ACC112 (cell line): ENCODE data around the gene DCDC2.

Source experiments
- H2AFZ ChIP-seq: fragments of 200-600 bp; sonication (generic); one replicate; pipeline ENCODE4 v1.6.0; 2017; ENCODE audit warnings: antibody characterized with exemption, low read length; ENCODE audit not compliant: unreplicated experiment
- H3K27ac ChIP-seq: fragments of 200-600 bp; sonication (generic); 2 replicates; pipeline ENCODE4 v1.5.1; 2014; ENCODE audit warnings: low read depth, mild to moderate bottlenecking, antibody characterized with exemption, low read length, moderate library complexity
- H3K27me3 ChIP-seq: fragments of 200-600 bp; sonication (generic); 2 replicates; pipeline ENCODE4 v1.6.1; 2014; ENCODE audit warnings: mild to moderate bottlenecking, antibody characterized with exemption, low read length, moderate library complexity, mixed read lengths; ENCODE audit not compliant: insufficient read depth
- H3K36me3 ChIP-seq: fragments of 200-600 bp; sonication (generic); 2 replicates; pipeline ENCODE4 v1.6.1; 2016; ENCODE audit warnings: mild to moderate bottlenecking, antibody characterized with exemption, low read length, moderate library complexity, mixed read lengths; ENCODE audit not compliant: insufficient read depth
- H3K4me1 ChIP-seq: fragments of 200-600 bp; sonication (generic); one replicate; pipeline ENCODE4 v1.6.1; 2016; ENCODE audit warnings: low read length, mixed read lengths; ENCODE audit not compliant: insufficient read depth, unreplicated experiment, control insufficient read depth
- H3K4me3 ChIP-seq: fragments of 200-600 bp; sonication (generic); 2 replicates; pipeline ENCODE4 v1.5.1; 2014; ENCODE audit warnings: mild to moderate bottlenecking, low read depth, low read length
- H3K79me2 ChIP-seq: fragments of 200-600 bp; sonication (generic); one replicate; pipeline ENCODE4 v1.6.0; 2016; ENCODE audit warnings: low read length; ENCODE audit not compliant: control insufficient read depth, unreplicated experiment, insufficient read depth

Gene DCDC2

DNA sequence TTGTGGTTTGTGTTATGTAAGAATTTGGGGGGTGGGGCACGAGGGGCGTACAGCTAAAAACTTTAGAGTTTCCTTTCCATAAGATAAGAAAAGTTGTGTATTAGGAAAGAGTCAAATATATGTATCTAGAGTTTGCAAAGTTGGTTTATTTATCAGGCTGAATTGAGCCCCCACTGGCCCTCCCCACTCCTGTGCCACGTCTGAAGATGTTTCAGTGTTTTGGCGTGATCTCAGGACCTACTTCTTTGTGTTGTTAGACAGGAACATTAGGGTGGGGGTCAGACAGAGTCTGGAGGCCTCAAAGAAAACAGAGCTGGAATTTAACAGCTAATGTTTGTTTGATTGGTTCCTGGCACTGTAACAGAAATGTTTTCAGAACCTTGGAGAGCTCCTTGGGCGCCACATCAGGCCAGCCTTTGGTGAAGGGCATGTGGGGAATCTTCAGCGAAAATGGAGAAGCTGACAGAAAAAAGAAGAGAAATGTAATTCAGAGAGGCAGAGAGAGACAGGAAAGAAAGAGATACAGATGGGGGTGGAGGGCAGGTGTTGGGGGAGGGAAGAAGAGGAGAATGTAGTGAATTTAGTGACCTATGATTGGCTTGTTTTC is 231.2 kb downstream of the DCDC2 start:
- no peak overlapping the region for H3K4me3 ChIP-seq
- no peaks in the 10 kb centered on the region for H3K4me1 ChIP-seq
- H3K27me3 ChIP-seq, result no peaks in the 10 kb centered on the region
- no peaks in the 10 kb centered on the region for H3K36me3 ChIP-seq
- H3K79me2 ChIP-seq, result no peaks in the 10 kb centered on the region
- H2AFZ ChIP-seq, result no peak overlapping the region
- no peak overlapping the region for H3K27ac ChIP-seq

- Histone ChIP-seq H3K79me2 (no peaks in the 10 kb centered on the region), H3K27ac (no peak within 1 kb of the TSS), H3K36me3 (no peaks in the 10 kb centered on the region), H3K4me1 (no peaks in the 10 kb centered on the region), H2AFZ (no peak within 1 kb of the TSS), H3K27me3 (no peaks in the 10 kb centered on the region), H3K4me3 (no peak within 1 kb of the TSS)
These were observed 231.9 kb downstream of the DCDC2 start, which contains the start of gene NRSN1 for GRCh38 chr6:24125980-24126379. NRSN1 (plus strand) TSS chr6:24126215; CDS start chr6:24134328, 8,113 bp downstream.

DNA sequence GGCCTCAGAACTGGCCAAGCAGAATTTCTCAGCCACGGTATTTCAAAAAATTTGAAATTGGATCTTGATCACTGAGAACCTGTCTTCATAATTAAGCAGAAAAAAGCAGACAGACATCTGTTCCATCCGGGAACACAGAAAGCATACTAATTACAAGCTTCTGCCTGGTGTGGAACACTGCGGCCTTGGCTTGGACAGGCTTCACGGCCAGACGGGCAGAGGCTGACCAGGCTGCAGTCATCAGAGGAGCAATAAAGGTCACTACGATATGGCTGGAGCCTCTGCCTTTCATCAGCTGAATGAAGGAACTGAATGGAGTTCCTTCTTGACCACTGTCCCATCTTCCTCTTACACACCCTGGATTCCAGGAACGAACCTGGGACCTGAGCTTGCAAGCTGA is 235.7 kb downstream of the DCDC2 start:
- no peak overlapping the region for H3K27ac ChIP-seq

More for the DNA sequence above, 235.7 kb downstream of the DCDC2 start:
- H3K27me3 ChIP-seq, result no peaks in the 10 kb centered on the region
- H3K4me1 ChIP-seq, result no peaks in the 10 kb centered on the region
- no peak overlapping the region for H2AFZ ChIP-seq
- H3K79me2 ChIP-seq, result no peaks in the 10 kb centered on the region
- no peaks in the 10 kb centered on the region for H3K36me3 ChIP-seq
- H3K4me3 ChIP-seq, result no peak overlapping the region
